Vagina (tissue), 2 donors: ENCODE results near the gene SMIM17.

ENCODE experiments used
- CTCF ChIP-seq, 3 experiments: fragments of 450-650 bp in 2 of 3; fragments of 200-600 bp in 1 of 3; sonication (generic) in 1 of 3; IDR thresholded peaks; one replicate each; pipeline ENCODE4 v1.5.1; 2017 to 2019; ENCODE audit warnings: antibody characterized with exemption in 3 of 3, mild to moderate bottlenecking in 2 of 3, moderate library complexity in 2 of 3
- POLR2A ChIP-seq, 2 donors: fragments of 450-650 bp; IDR thresholded peaks; one replicate each; pipeline ENCODE4 v1.6.1; 2017; ENCODE audit warnings: antibody characterized with exemption in 2 of 2, mild to moderate bottlenecking in 2 of 2, moderate library complexity in 2 of 2
- POLR2AphosphoS5 ChIP-seq, 2 donors: sonication (generic); formaldehyde crosslinking; IDR thresholded peaks; one replicate each; pipeline ENCODE4 v1.9.0; 2017; ENCODE audit warnings: antibody characterized with exemption in 2 of 2, mild to moderate bottlenecking in 2 of 2, low read depth in 1 of 2; ENCODE audit not compliant: insufficient read depth in 1 of 2

- TF ChIP-seq POLR2A (IDR thresholded peaks at IDR 0.05) (no peak), CTCF (IDR thresholded peaks at IDR 0.05) (no peak), POLR2AphosphoS5 (IDR thresholded peaks at IDR 0.05; ENCODE audit: insufficient read depth in 1 of 2, low read depth in 1 of 2) (no peak)
These were observed 40.2 kb downstream of the SMIM17 start for GRCh38 chr19:56683116-56683515.
